GM13977 (cell line): ENCODE measurements around the gene TLR2.
A peak's percentile ranks its signal among the peaks of the same experiment; 100 is the strongest.

Experiments used
- DNase-seq: peaks from one replicate; pipeline ENCODE4 v3.0.0; 2012; ENCODE audit warnings: low spot score
- CTCF ChIP-seq: IDR thresholded peaks from 2 replicates; pipeline ENCODE4 v1.5.1; 2012; ENCODE audit warnings: mild to moderate bottlenecking, control low read depth; ENCODE audit not compliant: insufficient read depth; ENCODE audit errors: extremely low read depth, missing control alignments
- in situ Hi-C: fragments of 300-500 bp; cut with MboI; formaldehyde crosslinking; loops from one replicate; pipeline ENCODE4 v1.12.0; 2022; ENCODE audit warnings: low sequenced_read_pairs, low pct_unique_long_range_greater_than_20kb, mixed read lengths, inconsistent platforms; ENCODE audit not compliant: unreplicated experiment

Gene TLR2

GRCh38 chr4:153647975-153648374 lies 36.1 kb upstream of the TLR2 start:
- in situ Hi-C loops = loop anchor here (25.0 kb wide), 1 partner anchor 511 kb away; no protein-coding TSS in a partner anchor
- DNase-seq = no peak
- TF ChIP-seq CTCF = no peak

GRCh38 chr4:153649572-153649991 lies 34.5 kb upstream of the TLR2 start:
- DNase-seq = no peak
- peak; percentile 28 for TF ChIP-seq CTCF
- in situ Hi-C loops = loop anchor here (25.0 kb wide), 1 partner anchor 512 kb away; no protein-coding TSS in a partner anchor

DNA sequence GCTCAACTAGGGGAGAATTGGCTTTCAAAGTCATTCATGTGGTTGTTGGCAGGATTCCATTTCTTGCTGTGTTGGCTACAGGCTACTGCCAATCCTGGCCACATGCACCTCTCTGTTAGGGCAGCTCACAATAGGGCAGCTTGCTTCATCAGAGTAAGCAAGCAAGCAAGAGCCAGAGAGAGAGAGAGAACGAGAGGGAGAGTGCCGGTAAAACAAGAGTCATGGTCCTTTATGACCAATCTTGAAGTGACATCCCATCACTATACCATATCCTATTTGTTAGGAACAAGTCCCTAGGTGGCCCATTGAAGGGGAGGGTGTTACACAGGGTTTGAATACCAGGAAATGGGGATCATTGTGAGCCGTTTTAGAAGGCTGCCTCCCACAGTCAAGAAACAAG lies 33.0 kb upstream of the TLR2 start:
- no peak for DNase-seq
- TF ChIP-seq CTCF = no peak
- in situ Hi-C loops = no loop called here

DNA sequence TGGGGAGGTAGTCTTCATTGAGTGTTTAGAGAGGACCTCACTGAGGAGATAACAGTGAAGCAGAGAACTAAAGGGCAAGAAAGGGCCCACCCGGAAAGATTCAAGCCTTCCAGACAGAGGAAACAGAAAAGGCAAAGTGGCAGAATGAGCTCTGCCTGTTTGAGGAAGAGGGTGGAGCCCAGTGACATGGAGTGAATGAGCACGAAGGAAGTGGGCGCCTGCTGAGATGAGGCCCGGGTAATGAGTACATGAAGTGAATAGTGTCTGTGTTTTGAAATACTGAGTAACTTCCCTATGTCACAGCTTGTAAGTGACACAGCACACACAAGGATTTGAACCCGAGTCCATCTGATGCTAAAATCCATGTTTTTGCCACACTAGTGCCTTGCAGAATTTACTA lies 32.5 kb upstream of the TLR2 start:
- no peak for TF ChIP-seq CTCF
- DNase-seq = no peak
- in situ Hi-C loops = no loop called here

DNA sequence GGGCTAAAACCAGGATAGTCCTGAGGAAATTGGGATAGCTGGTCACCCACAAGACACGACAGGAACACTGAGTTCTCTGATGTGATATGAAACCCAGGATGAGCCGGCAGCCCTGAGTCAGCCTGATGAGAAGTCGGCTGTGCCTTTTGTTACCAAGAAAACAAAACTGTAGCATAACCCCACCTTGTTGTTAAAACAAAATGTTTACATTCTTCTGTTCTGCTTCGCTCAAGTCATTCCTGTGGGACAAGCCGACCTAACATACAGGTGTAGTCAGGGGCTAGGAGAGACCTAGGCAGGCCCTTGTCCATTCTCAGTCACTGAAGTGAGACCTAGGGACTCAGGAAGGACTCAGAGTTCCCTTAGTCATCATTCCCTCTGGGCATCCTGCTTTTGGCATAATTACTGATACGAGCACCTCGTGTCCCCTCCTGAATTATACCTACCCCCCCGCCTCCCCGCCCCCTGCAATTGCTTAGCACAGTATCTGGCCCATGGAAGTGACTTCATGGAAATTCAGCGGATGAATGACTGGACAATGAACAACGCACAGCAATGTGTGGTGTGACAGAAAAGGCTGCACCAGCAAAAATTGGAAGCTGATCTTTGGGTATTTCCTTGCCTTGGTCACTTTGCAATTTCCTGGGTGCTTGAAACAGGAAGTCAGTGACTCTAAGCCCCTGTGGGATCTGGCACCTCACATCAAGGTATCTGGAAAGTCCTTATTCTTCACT lies 31.9 kb upstream of the TLR2 start:
- no peak for DNase-seq
- in situ Hi-C loops = no loop called here
- no peak for TF ChIP-seq CTCF

GRCh38 chr4:153655002-153655541 lies 29.0 kb upstream of the TLR2 start:
- no peak for TF ChIP-seq CTCF
- in situ Hi-C loops = no loop called here
- DNase-seq = no peak
